H9 (cell line): ENCODE data around the gene PMIS2. TPM values are rescaled to one million over a fixed set of nuclear protein-coding genes. Genes with fewer than 3 reads are reported as not detected.

Source experiments
- DNase-seq: peaks from one replicate; pipeline ENCODE4 v3.0.0-alpha.2; 2017
- H2AFZ ChIP-seq: one replicate; pipeline ENCODE4 v1.6.1; 2013; ENCODE audit warnings: mild to moderate bottlenecking, low read length, control low read depth, moderate library complexity
- H2AK5ac ChIP-seq: 2 replicates; pipeline ENCODE4 v1.6.1; 2013; ENCODE audit warnings: low read length, control low read depth, mixed read lengths; ENCODE audit not compliant: insufficient read length
- H2BK120ac ChIP-seq: one replicate; pipeline ENCODE4 v1.6.1; 2013; ENCODE audit warnings: low read depth, mild to moderate bottlenecking, low read length, control low read depth, inconsistent platforms; ENCODE audit not compliant: poor library complexity, severe bottlenecking
- H2BK12ac ChIP-seq: 2 replicates; pipeline ENCODE4 v1.6.1; 2013; ENCODE audit warnings: low read length, control low read depth, mixed read lengths, low read depth; ENCODE audit not compliant: insufficient read length
- H2BK15ac ChIP-seq: 2 replicates; pipeline ENCODE4 v1.6.1; 2013; ENCODE audit warnings: low read depth, low read length, control low read depth
- H2BK20ac ChIP-seq: one replicate; pipeline ENCODE4 v1.6.1; 2013; ENCODE audit warnings: low read depth, mild to moderate bottlenecking, low read length, control low read depth, inconsistent platforms; ENCODE audit not compliant: poor library complexity, severe bottlenecking
- H2BK5ac ChIP-seq: 2 replicates; pipeline ENCODE4 v1.6.1; 2013; ENCODE audit warnings: low read length, control low read depth, mixed read lengths; ENCODE audit not compliant: insufficient read length
- H3K14ac ChIP-seq: 2 replicates; pipeline ENCODE4 v1.6.1; 2013; ENCODE audit warnings: low read length, control low read depth; ENCODE audit not compliant: insufficient read depth
- H3K18ac ChIP-seq: 2 replicates; pipeline ENCODE4 v1.6.1; 2013; ENCODE audit warnings: low read depth, mild to moderate bottlenecking, mixed read lengths, low read length, control low read depth; ENCODE audit not compliant: insufficient read length
- H3K23ac ChIP-seq: 2 replicates; pipeline ENCODE4 v1.6.1; 2013; ENCODE audit warnings: low read length, control low read depth, mixed read lengths, low read depth; ENCODE audit not compliant: insufficient read length
- H3K23me2 ChIP-seq: 2 replicates; pipeline ENCODE4 v1.6.1; 2013; ENCODE audit warnings: low read depth, mild to moderate bottlenecking, mixed read lengths, low read length, control low read depth; ENCODE audit not compliant: insufficient read length, poor library complexity, severe bottlenecking
- H3K27ac ChIP-seq: 2 replicates; pipeline ENCODE4 v1.5.1; 2013; ENCODE audit warnings: low read length, control low read depth, mixed read lengths, low read depth; ENCODE audit not compliant: insufficient read length
- H3K27me3 ChIP-seq: 2 replicates; pipeline ENCODE4 v1.6.1; 2013; ENCODE audit warnings: low read length, control low read depth, inconsistent platforms; ENCODE audit not compliant: insufficient read depth
- H3K4ac ChIP-seq: 2 replicates; pipeline ENCODE4 v1.6.1; 2013; ENCODE audit warnings: low read depth, mild to moderate bottlenecking, control low read depth, inconsistent platforms, low read length, moderate library complexity
- H3K4me1 ChIP-seq: 2 replicates; pipeline ENCODE4 v1.6.1; 2013; ENCODE audit warnings: low read length, control low read depth, inconsistent platforms; ENCODE audit not compliant: insufficient read depth
- H3K4me2 ChIP-seq: 2 replicates; pipeline ENCODE4 v1.6.1; 2013; ENCODE audit warnings: low read length, control low read depth, mixed read lengths; ENCODE audit not compliant: insufficient read length, insufficient read depth
- H3K56ac ChIP-seq: 2 replicates; pipeline ENCODE4 v1.6.1; 2013; ENCODE audit warnings: low read depth, mild to moderate bottlenecking, mixed read lengths, low read length, control low read depth; ENCODE audit not compliant: insufficient read length
- H3K79me1 ChIP-seq: 2 replicates; pipeline ENCODE4 v1.6.1; 2013; ENCODE audit warnings: low read depth, mild to moderate bottlenecking, moderate library complexity, low read length, control low read depth, inconsistent platforms; ENCODE audit not compliant: insufficient read depth, poor library complexity, severe bottlenecking
- H3K79me2 ChIP-seq: 2 replicates; pipeline ENCODE4 v1.6.1; 2013; ENCODE audit warnings: low read length, control low read depth, inconsistent platforms; ENCODE audit not compliant: insufficient read depth
- H3K9ac ChIP-seq: 2 replicates; pipeline ENCODE4 v1.6.1; 2013; ENCODE audit warnings: low read length, control low read depth, mixed read lengths; ENCODE audit not compliant: insufficient read length; ENCODE audit errors: extremely low read depth
- H3K9me3 ChIP-seq: one replicate; pipeline ENCODE4 v1.6.1; 2013; ENCODE audit warnings: low read depth, low read length, inconsistent platforms; ENCODE audit not compliant: control insufficient read depth
- H3T11ph ChIP-seq: one replicate; pipeline ENCODE4 v1.6.1; 2013; ENCODE audit warnings: mild to moderate bottlenecking, low read length, control low read depth, inconsistent platforms
- H4K20me1 ChIP-seq: one replicate; pipeline ENCODE4 v1.6.1; 2013; ENCODE audit not compliant: control insufficient read depth, insufficient read length, insufficient read depth
- H4K5ac ChIP-seq: 2 replicates; pipeline ENCODE4 v1.6.1; 2013; ENCODE audit warnings: low read depth, mild to moderate bottlenecking, mixed read lengths, low read length, control low read depth; ENCODE audit not compliant: insufficient read length
- H4K8ac ChIP-seq: replicated peaks from 2 replicates; pipeline ENCODE4 v1.6.1; 2013; ENCODE audit warnings: low read length, control low read depth, mixed read lengths, low read depth; ENCODE audit not compliant: insufficient read length
- H4K91ac ChIP-seq: 2 replicates; pipeline ENCODE4 v1.6.1; 2013; ENCODE audit warnings: low read depth, mild to moderate bottlenecking, moderate library complexity, mixed read lengths, low read length, control low read depth; ENCODE audit not compliant: insufficient read length
- H3K27ac Mint-ChIP-seq, 3 experiments: 2 replicates in 2 of 3; 3 replicates in 1 of 3; pipeline ENCODE4 v1.8.0; 2020 to 2021; ENCODE audit warnings: mixed read lengths in 3 of 3, mild to moderate bottlenecking in 1 of 3, moderate library complexity in 1 of 3
- H3K27me3 Mint-ChIP-seq: 2 replicates; pipeline ENCODE4 v1.8.0; 2021; ENCODE audit warnings: low read depth, mild to moderate bottlenecking, moderate library complexity, mixed read lengths
- H3K36me3 Mint-ChIP-seq, 3 experiments: 2 replicates in 2 of 3; 3 replicates in 1 of 3; pipeline ENCODE4 v1.8.0; 2020 to 2021; ENCODE audit warnings: low read depth in 3 of 3, mixed read lengths in 3 of 3; ENCODE audit not compliant: insufficient read depth in 1 of 3
- H3K4me1 Mint-ChIP-seq, 2 experiments: 2 replicates each; pipeline ENCODE4 v1.8.0; 2020; ENCODE audit warnings: mixed read lengths in 2 of 2
- H3K4me3 Mint-ChIP-seq, 2 experiments: 2 replicates in 1 of 2; 3 replicates in 1 of 2; pipeline ENCODE4 v1.8.0; 2020 to 2021; ENCODE audit warnings: mild to moderate bottlenecking in 2 of 2, mixed read lengths in 2 of 2, moderate library complexity in 1 of 2
- H3K9me3 Mint-ChIP-seq, 2 experiments: 2 replicates in 1 of 2; 3 replicates in 1 of 2; pipeline ENCODE4 v1.8.0; 2020; ENCODE audit warnings: mild to moderate bottlenecking in 2 of 2, mixed read lengths in 2 of 2, moderate library complexity in 1 of 2
- CTCF ChIP-seq: fragments of 200-600 bp; sonication (generic); conservative IDR thresholded peaks from 3 replicates; pipeline ENCODE4 v1.8.0; 2021; ENCODE audit warnings: antibody characterized with exemption, mild to moderate bottlenecking
- WGBS: extraction: QIAGEN DNeasy Blood & Tissue Kit; methylation state at CpG from one replicate; pipeline ENCODE4 v1.1.7; 2013; ENCODE audit warnings: missing lambda C conversion rate, low lambda C conversion rate, mixed read lengths; ENCODE audit not compliant: insufficient read length; ENCODE audit errors: extremely low coverage; 5-methylcytosine and 5-hydroxymethylcytosine counted together
- total RNA-seq: library from RNA; stranded (reverse); gene quantifications from 2 replicates; pipeline ENCODE4 v1.2.1, GENCODE V29; 2021

Gene PMIS2
- total RNA-seq, 1 experiment from 2014 or later = not detected

GRCh38 chr19:35612559-35613321, 26.8 kb downstream of the PMIS2 start, which contains the start of gene HAUS5:
HAUS5 (plus strand) TSS chr19:35612735; CDS start chr19:35612795, 60 bp downstream.
- peaks cover 9 to 15% of the 10 kb centered on the region in 2 experiments for H3K9me3 Mint-ChIP-seq
- no peaks in the 10 kb centered on the region for H3K27me3 ChIP-seq
- H3K4ac ChIP-seq = no peak within 1 kb of the TSS
- peak; percentile 95 for DNase-seq
- no peak within 1 kb of the TSS for H2BK20ac ChIP-seq
- no peak within 1 kb of the TSS for H2AFZ ChIP-seq
- no peak within 1 kb of the TSS for H3T11ph ChIP-seq
- no peak within 1 kb of the TSS for H3K56ac ChIP-seq
- no peaks in the 10 kb centered on the region for H3K4me1 Mint-ChIP-seq
- H3K27ac Mint-ChIP-seq = peak within 1 kb of the TSS in 1 of 3 experiments; percentile 81; a peak in 2 of 7 replicates
- peaks cover 23% of the 10 kb centered on the region for H3K27me3 Mint-ChIP-seq
- H3K18ac ChIP-seq = peak within 1 kb of the TSS; percentile 66
- H3K4me2 ChIP-seq = peak within 1 kb of the TSS; percentile 93
- no peak within 1 kb of the TSS for H2BK15ac ChIP-seq
- no peak within 1 kb of the TSS for H2BK5ac ChIP-seq
- no CpG with 5 or more reads among the region's 47 CpGs for WGBS
- H3K23me2 ChIP-seq = peaks cover 5% of the 10 kb centered on the region
- H2BK120ac ChIP-seq = no peak within 1 kb of the TSS
- no peak within 1 kb of the TSS for H3K23ac ChIP-seq
- H3K79me1 ChIP-seq = no peaks in the 10 kb centered on the region
- H4K8ac ChIP-seq = no peak within 1 kb of the TSS
- H3K79me2 ChIP-seq = no peaks in the 10 kb centered on the region
- H3K9me3 ChIP-seq = peaks cover 9% of the 10 kb centered on the region
- no peak within 1 kb of the TSS for H4K5ac ChIP-seq
- no peak within 1 kb of the TSS for H3K27ac ChIP-seq
- no peak for TF ChIP-seq CTCF
- H3K4me3 Mint-ChIP-seq = peak within 1 kb of the TSS; percentile 80 to 86
- H3K36me3 Mint-ChIP-seq = peaks cover 9 to 23% (median 23%) of the 10 kb centered on the region in 3 experiments; a peak in 6 of 7 replicates
- H4K20me1 ChIP-seq = no peaks in the 10 kb centered on the region
- H3K9ac ChIP-seq = peak within 1 kb of the TSS; percentile 73
- H2AK5ac ChIP-seq = no peak within 1 kb of the TSS
- no peak within 1 kb of the TSS for H2BK12ac ChIP-seq
- no peaks in the 10 kb centered on the region for H3K4me1 ChIP-seq
- H4K91ac ChIP-seq = no peak within 1 kb of the TSS
- peak within 1 kb of the TSS; percentile 75 for H3K14ac ChIP-seq
